Adrenal gland (tissue), 12 donors: Measurements from ENCODE around the gene KIF2A. TPM values are rescaled to one million over a fixed set of nuclear protein-coding genes. Genes with fewer than 3 reads are reported as not detected.

ENCODE experiments used
- DNase-seq, 7 donors: peaks; one replicate each; pipeline ENCODE4 v3.0.0-alpha.2; 2019 to 2020
- H3K27ac ChIP-seq, 5 donors: fragments of 200-600 bp; sonication (generic) in 4 of 5; 1 replicate in 3 of 5; 2 replicates in 2 of 5; pipeline versions ENCODE4 v1.5.1 to v1.8.0; 2016 to 2020; ENCODE audit warnings: mild to moderate bottlenecking in 1 of 5
- H3K27me3 ChIP-seq: fragments of 200-600 bp; 2 replicates; pipeline ENCODE4 v1.8.0; 2021
- H3K36me3 ChIP-seq, 2 donors: fragments of 200-600 bp; replicated peaks in 1 of 2; 1 replicate in 1 of 2; 2 replicates in 1 of 2; pipeline versions ENCODE4 v1.5.1 to v1.8.0; 2018 to 2022
- H3K4me1 ChIP-seq, 2 donors: fragments of 200-600 bp; replicated peaks in 1 of 2; 1 replicate in 1 of 2; 2 replicates in 1 of 2; pipeline versions ENCODE4 v1.5.1 to v1.8.0; 2018 to 2021
- H3K4me3 ChIP-seq, 4 donors: fragments of 200-600 bp; sonication (generic) in 3 of 4; one replicate each; pipeline ENCODE4 v1.5.1; 2016 to 2018
- H3K9me3 ChIP-seq, 3 donors: fragments of 200-600 bp; sonication (generic) in 1 of 3; replicated peaks in 1 of 3; 1 replicate in 2 of 3; 2 replicates in 1 of 3; pipeline versions ENCODE4 v1.5.1 to v1.8.0; 2016 to 2021
- CTCF ChIP-seq, 6 experiments: fragments of 450-650 bp in 4 of 6; fragments of 200-600 bp in 2 of 6; sonication (generic) in 1 of 6; IDR thresholded peaks; 1 replicate in 5 of 6; 2 replicates in 1 of 6; pipeline versions ENCODE4 v1.5.1 to v1.8.0; 2016 to 2021; ENCODE audit warnings: antibody characterized with exemption in 6 of 6, mild to moderate bottlenecking in 2 of 6, moderate library complexity in 1 of 6
- POLR2A ChIP-seq, 2 donors: fragments of 450-650 bp; IDR thresholded peaks; one replicate each; pipeline ENCODE4 v1.6.1; 2017; ENCODE audit warnings: antibody characterized with exemption in 2 of 2, mild to moderate bottlenecking in 2 of 2, moderate library complexity in 1 of 2
- WGBS, 4 donors: extraction: QIAGEN DNeasy Blood & Tissue Kit in 2 of 4; methylation state at CpG; one replicate each; pipeline versions ENCODE4 v1.1.5 to v1.1.7; 2013 to 2017; 5-methylcytosine and 5-hydroxymethylcytosine counted together
- intact Hi-C, 2 donors: fragments of 100-400 bp; cut with DNase I; formaldehyde crosslinking; loops; one replicate each; pipeline versions ENCODE4 v1.14.1 to v1.15.0; 2022 to 2023
- polyA plus RNA-seq, 3 donors: library from polyadenylated mRNA; stranded (reverse); fragments of 200-250 nt in 2 of 3; fragments of 350-450 nt in 1 of 3; fragmentation: Illumina TruSeq in 1 of 3; extraction: RNeasy Lipid Tissue Mini Kit (QIAGEN cat#74804) in 1 of 3; gene quantifications; one replicate each; pipeline ENCODE4 v1.2.3, GENCODE V29; 2013 to 2014
- total RNA-seq, 9 donors: library from RNA; depleted of rRNA in 4 of 9; stranded (reverse); fragments of >200 nt in 4 of 9; fragments of 120-200 nt in 1 of 9; fragmentation: NEBNext Ultra II Directional in 1 of 9; extraction: Animal tissue kit (Norgen Biotek cat#: 25700) in 1 of 9; gene quantifications; one replicate each; pipeline versions ENCODE4 v1.1.0 to v1.2.4, GENCODE V29; 2013 to 2023
- donor health status: healthy with polysubstance abuse.
- donor health status: Bipolar disorder and iron deficiency.
- donor health status: DM: yes; HTN: yes; CAD: no.
- donor health status: DM: no; HTN: no; CAD: no.
- donor health status: DM: no; HTN: no; CAD: no.
- donor health status: DM: yes; HTN: yes; CAD: no.

Gene KIF2A
- total and polyA plus RNA-seq, 12 donors = 2.1 to 50.2 (median 24.2) TPM

- 71 to 89% (median 81%) methylated on average over 1 of the region's 1 CpG for WGBS, 4 donors
- TF ChIP-seq CTCF (IDR thresholded peaks at IDR 0.05) (no peak), POLR2A (IDR thresholded peaks at IDR 0.05) (no peak)
- DNase-seq = no peak
- Histone ChIP-seq H3K4me3 (no peak overlapping the region), H3K9me3 (no peaks in the 10 kb centered on the region), H3K27ac (no peak overlapping the region), H3K36me3 (no peaks in the 10 kb centered on the region), H3K27me3 (no peaks in the 10 kb centered on the region), H3K4me1 (no peaks in the 10 kb centered on the region)
- intact Hi-C loops = no loop called here
These were observed 37.8 kb upstream of the KIF2A start for GRCh38 chr5:62268234-62268633.

GRCh38 chr5:62268792-62269191 lies 37.2 kb upstream of the KIF2A start:
- no peak overlapping the region for H3K27ac ChIP-seq
- no peaks in the 10 kb centered on the region for H3K27me3 ChIP-seq
- DNase-seq = no peak
- no peak overlapping the region for H3K4me3 ChIP-seq
- intact Hi-C loops = no loop called here
- 61 to 76% (median 71%) methylated on average over 2 of the region's 2 CpGs for WGBS, 4 donors
- H3K4me1 ChIP-seq = no peaks in the 10 kb centered on the region
- TF ChIP-seq POLR2A (IDR thresholded peaks at IDR 0.05) (no peak), CTCF (IDR thresholded peaks at IDR 0.05) (no peak)
- no peaks in the 10 kb centered on the region for H3K36me3 ChIP-seq
- no peaks in the 10 kb centered on the region for H3K9me3 ChIP-seq

GRCh38 chr5:62271370-62271769 lies 34.6 kb upstream of the KIF2A start:
- no peaks in the 10 kb centered on the region for H3K27me3 ChIP-seq
- no peaks in the 10 kb centered on the region for H3K9me3 ChIP-seq
- no peaks in the 10 kb centered on the region for H3K36me3 ChIP-seq
- H3K4me3 ChIP-seq = no peak overlapping the region
- WGBS, 4 donors = 86 to 95% (median 93%) methylated on average over 1 of the region's 1 CpG
- H3K4me1 ChIP-seq = no peaks in the 10 kb centered on the region
- intact Hi-C loops = no loop called here
- no peak for DNase-seq
- no peak overlapping the region for H3K27ac ChIP-seq
- TF ChIP-seq CTCF (IDR thresholded peaks at IDR 0.05) (no peak), POLR2A (IDR thresholded peaks at IDR 0.05) (no peak)

GRCh38 chr5:62271870-62272269 lies 34.1 kb upstream of the KIF2A start:
- intact Hi-C loops = no loop called here
- 56 to 94% (median 76%) methylated on average over 3 of the region's 3 CpGs for WGBS, 4 donors

More at GRCh38 chr5:62271870-62272269, 34.1 kb upstream of the KIF2A start:
- Histone ChIP-seq H3K27ac (no peak overlapping the region), H3K4me3 (no peak overlapping the region), H3K9me3 (no peaks in the 10 kb centered on the region), H3K27me3 (no peaks in the 10 kb centered on the region), H3K4me1 (no peaks in the 10 kb centered on the region), H3K36me3 (no peaks in the 10 kb centered on the region)
- no peak for DNase-seq
- no peak for TF ChIP-seq POLR2A (IDR thresholded peaks at IDR 0.05)
- no peak for TF ChIP-seq CTCF (IDR thresholded peaks at IDR 0.05)
